Kidney (tissue), 14 donors: ENCODE results near the gene C1QTNF7. TPM values are rescaled to one million over a fixed set of nuclear protein-coding genes. Genes with fewer than 3 reads are reported as not detected.

Source experiments
- DNase-seq, 5 donors: peaks; one replicate each; pipeline ENCODE4 v3.0.0-alpha.2; 2013 to 2020
- FAIRE-seq: peaks from 2 replicates; lab custom pipeline; 2012; peaks lifted over from hg19 to GRCh38; lab: Jason Lieb, UNC
- H3K27ac ChIP-seq, 2 donors: one replicate each; pipeline ENCODE4 v1.7.0; 2013; ENCODE audit warnings: low read depth in 2 of 2, low read length in 2 of 2, inconsistent platforms in 1 of 2
- H3K27me3 ChIP-seq: one replicate; pipeline ENCODE4 v1.7.1; 2013; ENCODE audit warnings: low read length, inconsistent platforms; ENCODE audit not compliant: control insufficient read depth, insufficient read depth
- H3K36me3 ChIP-seq, 3 donors: one replicate each; pipeline versions ENCODE4 v1.7.0 to v1.7.1; 2013; ENCODE audit warnings: low read length in 3 of 3, control low read depth in 1 of 3, inconsistent platforms in 1 of 3; ENCODE audit not compliant: insufficient read depth in 3 of 3, control insufficient read depth in 2 of 3
- H3K4me1 ChIP-seq, 3 donors: one replicate each; pipeline versions ENCODE4 v1.7.0 to v1.7.1; 2013; ENCODE audit warnings: low read length in 3 of 3, inconsistent platforms in 1 of 3, low read depth in 1 of 3; ENCODE audit not compliant: control insufficient read depth in 2 of 3, insufficient read depth in 2 of 3
- H3K4me3 ChIP-seq, 3 donors: one replicate each; pipeline versions ENCODE4 v1.7.0 to v1.8.1; 2013; ENCODE audit warnings: low read length in 3 of 3, control low read depth in 1 of 3, inconsistent platforms in 1 of 3
- H3K9ac ChIP-seq, 3 donors: one replicate each; pipeline versions ENCODE4 v1.7.0 to v1.7.1; 2013; ENCODE audit warnings: low read length in 3 of 3, control low read depth in 1 of 3, inconsistent platforms in 1 of 3
- H3K9me3 ChIP-seq, 3 donors: one replicate each; pipeline versions ENCODE4 v1.7.0 to v1.7.1; 2013; ENCODE audit warnings: low read length in 3 of 3, control low read depth in 1 of 3, inconsistent platforms in 1 of 3; ENCODE audit not compliant: control insufficient read depth in 2 of 3, insufficient read depth in 1 of 3
- CTCF ChIP-seq: IDR thresholded peaks from 3 replicates; pipeline ENCODE4 v1.5.1; 2012; ENCODE audit warnings: mild to moderate bottlenecking, moderate library complexity, borderline replicate concordance; ENCODE audit not compliant: insufficient read depth; ENCODE audit errors: extremely low read depth
- intact Hi-C: fragments of 100-400 bp; cut with DNase I; formaldehyde crosslinking; loops from one replicate; pipeline ENCODE4 v1.11.1; 2022
- polyA plus RNA-seq: library from polyadenylated mRNA; stranded (reverse); fragments of 350-450 nt; fragmentation: Illumina TruSeq; extraction: RNeasy Lipid Tissue Mini Kit (QIAGEN cat#74804); gene quantifications from one replicate; pipeline ENCODE4 v1.2.3, GENCODE V29; 2014; ENCODE audit warnings: low read depth, low replicate concordance; ENCODE audit not compliant: insufficient read depth
- total RNA-seq: library from RNA; stranded (reverse); fragmentation: NEBNext Ultra II Directional; extraction: Animal tissue kit (Norgen Biotek cat#: 25700); gene quantifications from one replicate; pipeline ENCODE4 v1.2.1, GENCODE V29; 2021
- donor health status: control.
- donor health status: control.
- donor health status: control.
- donor health status: control.
- donor health status: control.
- donor health status: DM: yes; HTN: yes; CAD: no.
- donor health status: Normal renal cell carcinoma (clear cell type).

Gene C1QTNF7
- total and polyA plus RNA-seq, 2 donors from 2014 or later, result 2.2 to 5.3 TPM

- TF ChIP-seq CTCF, result no peak
- Histone ChIP-seq H3K27me3 (no peaks in the 10 kb centered on the region), H3K27ac (no peak overlapping the region), H3K36me3 (no peaks in the 10 kb centered on the region), H3K9ac (no peak overlapping the region), H3K4me1 (peaks cover 0 to 6% (median 3%) of the 10 kb centered on the region in 3 donors), H3K4me3 (no peak overlapping the region), H3K9me3 (no peaks in the 10 kb centered on the region)
- DNase-seq (no peak), FAIRE-seq (no peak)
- intact Hi-C loops, result loop anchor here (10.0 kb wide), 1 partner anchor 217 kb away; no protein-coding TSS in a partner anchor
These were observed 24.3 kb downstream of the C1QTNF7 start for GRCh38 chr4:15451866-15452765.

GRCh38 chr4:15455290-15455689, 27.5 kb downstream of the C1QTNF7 start:
- no peak for FAIRE-seq
- no peak for TF ChIP-seq CTCF
- Histone ChIP-seq H3K4me1 (peaks cover 0 to 10% (median 6%) of the 10 kb centered on the region in 3 donors), H3K36me3 (no peaks in the 10 kb centered on the region), H3K9me3 (no peaks in the 10 kb centered on the region), H3K9ac (no peak overlapping the region), H3K27me3 (no peaks in the 10 kb centered on the region), H3K4me3 (no peak overlapping the region), H3K27ac (no peak overlapping the region)
- intact Hi-C loops, result loop anchor here (10.0 kb wide), 1 partner anchor 220 kb away; no protein-coding TSS in a partner anchor
- DNase-seq, result peak in 1 of 5 donors; percentile 73

- Histone ChIP-seq H3K4me3 (no peak overlapping the region), H3K9ac (no peak overlapping the region), H3K36me3 (no peaks in the 10 kb centered on the region), H3K9me3 (no peaks in the 10 kb centered on the region), H3K4me1 (peaks cover 0 to 10% (median 0%) of the 10 kb centered on the region in 3 donors), H3K27ac (no peak overlapping the region), H3K27me3 (no peaks in the 10 kb centered on the region)
- intact Hi-C loops, result loop anchor here (10.0 kb wide), 1 partner anchor 223 kb away; no protein-coding TSS in a partner anchor
- FAIRE-seq, result peak; percentile 91
- peak in 2 of 5 donors; percentile 73 to 85 for DNase-seq
- peak; percentile 78 for TF ChIP-seq CTCF
These were observed 29.8 kb downstream of the C1QTNF7 start for GRCh38 chr4:15457406-15458201.
